H1 (cell line): ENCODE data around the gene TMEM150B.

Experiments
- CTCF ChIP-seq, 3 experiments: IDR thresholded peaks; 1 replicate in 2 of 3; 2 replicates in 1 of 3; pipeline versions ENCODE4 v1.5.1 to v1.6.1; 2011; ENCODE audit warnings: low read length in 3 of 3, mild to moderate bottlenecking in 3 of 3, inconsistent platforms in 2 of 3, low read depth in 1 of 3, moderate library complexity in 1 of 3; ENCODE audit not compliant: insufficient read depth in 1 of 3; ENCODE audit errors: control extremely low read depth in 1 of 3
- NRF1 ChIP-seq: IDR thresholded peaks from 2 replicates; pipeline ENCODE4 v1.6.1; 2011; ENCODE audit warnings: mild to moderate bottlenecking, low read depth, low read length, improper control_type of control experiment
- POLR2A ChIP-seq, 2 experiments: IDR thresholded peaks; 1 replicate in 1 of 2; 2 replicates in 1 of 2; pipeline ENCODE4 v1.6.1; 2011; ENCODE audit warnings: low read depth in 2 of 2, low read length in 2 of 2, mild to moderate bottlenecking in 2 of 2; ENCODE audit errors: control extremely low read depth in 1 of 2
- TAF1 ChIP-seq: IDR thresholded peaks from 2 replicates; pipeline ENCODE4 v1.6.1; 2011; ENCODE audit warnings: mild to moderate bottlenecking, low read depth, low read length
- TCF12 ChIP-seq: IDR thresholded peaks from 2 replicates; pipeline ENCODE4 v1.6.1; 2011; ENCODE audit warnings: low read depth, mild to moderate bottlenecking, low read length

GRCh38 chr19:55308281-55308680 is 16.9 kb downstream of the TMEM150B start:
- TF ChIP-seq TAF1, result no peak
- TF ChIP-seq NRF1, result no peak
- no peak for TF ChIP-seq POLR2A (IDR thresholded peaks at IDR 0.05; ENCODE audit: control extremely low read depth in 1 of 2, low read depth in 2 of 2, low read length in 2 of 2)
- no peak for TF ChIP-seq TCF12
- TF ChIP-seq CTCF (IDR thresholded peaks at IDR 0.05; ENCODE audit: control extremely low read depth in 1 of 3, insufficient read depth in 1 of 3, low read depth in 1 of 3, low read length in 3 of 3), result no peak
